Cardiac fibroblast (primary cell): ENCODE measurements around the gene H2AZ1.

Experiments
- DNase-seq, 2 donors: peaks; one replicate each; pipeline versions ENCODE4 v3.0.0 to v3.0.0-alpha.2; 2010; ENCODE audit warnings: low read depth in 2 of 2
- H3K4me3 ChIP-seq, 2 donors: replicated peaks in 1 of 2; 1 replicate in 1 of 2; 2 replicates in 1 of 2; pipeline ENCODE4 v1.5.1; 2011; ENCODE audit warnings: low read depth in 2 of 2, low read length in 2 of 2, mild to moderate bottlenecking in 2 of 2, moderate library complexity in 1 of 2
- TF ChIP-seq, protein P1 (sequence below): IDR thresholded peaks from one replicate; pipeline ENCODE4 v1.5.1; 2011; ENCODE audit warnings: low read depth, mild to moderate bottlenecking, low read length, inconsistent platforms

The H2AZ1 gene

DNA sequence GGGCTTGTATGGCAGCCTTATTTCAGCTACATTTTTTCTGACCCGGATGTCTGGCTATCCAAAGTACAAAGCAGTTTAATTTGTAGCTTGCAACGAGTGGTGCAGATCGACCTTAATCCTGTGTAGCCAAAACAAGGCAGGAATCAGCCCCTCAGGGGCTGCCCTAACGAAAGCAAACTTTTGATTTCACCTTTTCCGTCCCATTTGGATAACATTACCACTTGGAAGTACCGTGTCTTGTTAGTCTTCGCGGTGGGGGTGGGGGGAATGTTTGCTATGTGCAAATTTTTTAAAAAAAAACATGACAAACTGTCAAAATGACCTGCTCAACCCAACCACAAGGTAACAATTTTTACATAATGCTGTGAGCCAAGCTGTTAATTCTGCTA, 2.9 kb downstream of the H2AZ1 start:
- TF ChIP-seq, protein P1, sequence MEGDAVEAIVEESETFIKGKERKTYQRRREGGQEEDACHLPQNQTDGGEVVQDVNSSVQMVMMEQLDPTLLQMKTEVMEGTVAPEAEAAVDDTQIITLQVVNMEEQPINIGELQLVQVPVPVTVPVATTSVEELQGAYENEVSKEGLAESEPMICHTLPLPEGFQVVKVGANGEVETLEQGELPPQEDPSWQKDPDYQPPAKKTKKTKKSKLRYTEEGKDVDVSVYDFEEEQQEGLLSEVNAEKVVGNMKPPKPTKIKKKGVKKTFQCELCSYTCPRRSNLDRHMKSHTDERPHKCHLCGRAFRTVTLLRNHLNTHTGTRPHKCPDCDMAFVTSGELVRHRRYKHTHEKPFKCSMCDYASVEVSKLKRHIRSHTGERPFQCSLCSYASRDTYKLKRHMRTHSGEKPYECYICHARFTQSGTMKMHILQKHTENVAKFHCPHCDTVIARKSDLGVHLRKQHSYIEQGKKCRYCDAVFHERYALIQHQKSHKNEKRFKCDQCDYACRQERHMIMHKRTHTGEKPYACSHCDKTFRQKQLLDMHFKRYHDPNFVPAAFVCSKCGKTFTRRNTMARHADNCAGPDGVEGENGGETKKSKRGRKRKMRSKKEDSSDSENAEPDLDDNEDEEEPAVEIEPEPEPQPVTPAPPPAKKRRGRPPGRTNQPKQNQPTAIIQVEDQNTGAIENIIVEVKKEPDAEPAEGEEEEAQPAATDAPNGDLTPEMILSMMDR, result no peak
- DNase-seq, result no peak
- peak overlapping the region; percentile 61 to 79 for H3K4me3 ChIP-seq

DNA sequence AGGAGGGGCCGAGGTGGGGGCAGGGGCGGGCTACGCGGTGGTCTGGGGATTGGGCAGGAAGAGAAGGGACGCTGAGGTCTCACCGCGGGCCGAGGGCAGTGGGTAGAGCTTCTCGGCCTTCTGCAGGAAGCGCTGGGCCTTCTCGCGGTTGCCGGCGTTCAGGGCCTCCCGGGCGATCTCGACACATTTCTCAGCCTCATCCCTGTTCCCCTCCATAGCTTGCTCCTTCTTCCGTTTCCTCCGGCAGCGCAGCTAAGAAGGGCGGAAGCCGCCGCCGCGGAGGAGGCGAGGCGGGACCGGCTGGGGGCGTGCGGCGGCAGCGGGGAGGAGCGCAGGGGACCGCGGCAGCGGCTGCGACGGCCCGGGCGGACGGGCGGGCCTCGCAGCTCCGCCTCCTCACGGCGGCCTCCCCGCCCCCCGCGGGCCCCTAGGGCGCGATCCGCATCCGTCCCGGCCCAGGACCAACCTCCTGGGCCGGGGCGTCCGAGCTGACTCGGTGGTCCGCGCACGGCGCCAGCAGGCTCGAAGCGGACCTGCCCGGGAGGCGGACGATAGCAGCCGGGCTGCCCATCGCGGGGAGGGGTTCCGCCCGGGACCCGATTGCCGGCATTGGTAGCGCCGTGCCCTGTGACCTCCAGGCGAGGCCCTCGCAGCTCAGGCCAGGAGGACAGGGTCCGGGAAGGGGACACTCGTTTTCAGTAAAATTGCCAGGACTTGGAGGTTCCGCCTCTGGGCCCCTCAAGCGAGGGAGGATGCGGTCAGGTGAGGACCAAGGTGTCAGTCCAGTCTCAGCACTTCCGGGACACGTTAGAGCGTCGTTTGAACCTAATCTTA, 3.5 kb downstream of the H2AZ1 start, which contains the start of gene DNAJB14:
TSS of gene DNAJB14 (minus strand) at position 263 of the 834 bp plus-strand sequence. CDS start at position 216, 47 bp downstream.
- peak within 1 kb of the TSS; percentile 79 to 84 for H3K4me3 ChIP-seq
- peak; percentile 74 to 87 for DNase-seq
- TF ChIP-seq, protein P1, result no peak

DNA sequence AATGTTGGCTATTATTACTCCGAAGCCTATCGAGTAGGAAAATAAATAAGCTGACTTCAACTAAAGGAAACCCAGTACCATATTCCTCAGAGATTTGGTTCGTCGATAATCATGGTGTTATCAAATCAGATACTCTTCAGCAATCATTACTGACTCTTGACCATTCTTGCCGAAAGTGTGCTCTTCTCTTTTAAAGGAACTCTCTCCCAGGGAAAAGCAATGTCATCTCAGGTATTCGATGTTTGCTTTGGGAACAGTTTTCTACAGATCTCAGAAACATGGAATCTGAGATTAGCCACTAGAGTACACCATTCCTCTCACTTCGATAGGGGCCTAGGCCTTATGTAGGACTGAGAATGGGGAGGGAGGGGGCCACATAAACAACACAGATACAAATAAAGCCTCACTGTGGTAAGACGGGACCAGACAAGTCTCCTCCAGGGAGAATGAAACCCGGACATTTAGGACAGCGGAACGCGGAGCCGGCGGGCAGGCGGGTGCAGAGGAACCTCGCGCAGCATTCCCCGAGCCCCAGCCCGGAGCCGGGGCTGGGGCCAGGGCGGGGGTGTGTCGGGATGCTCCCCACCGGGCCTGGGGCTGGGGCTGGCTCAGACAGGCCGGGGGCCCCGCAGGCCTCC, 4.2 kb downstream of the H2AZ1 start:
- peak; percentile 35 to 39 for DNase-seq
- H3K4me3 ChIP-seq, result peak overlapping the region; percentile 79 to 84
- TF ChIP-seq, protein P1, result no peak

DNA sequence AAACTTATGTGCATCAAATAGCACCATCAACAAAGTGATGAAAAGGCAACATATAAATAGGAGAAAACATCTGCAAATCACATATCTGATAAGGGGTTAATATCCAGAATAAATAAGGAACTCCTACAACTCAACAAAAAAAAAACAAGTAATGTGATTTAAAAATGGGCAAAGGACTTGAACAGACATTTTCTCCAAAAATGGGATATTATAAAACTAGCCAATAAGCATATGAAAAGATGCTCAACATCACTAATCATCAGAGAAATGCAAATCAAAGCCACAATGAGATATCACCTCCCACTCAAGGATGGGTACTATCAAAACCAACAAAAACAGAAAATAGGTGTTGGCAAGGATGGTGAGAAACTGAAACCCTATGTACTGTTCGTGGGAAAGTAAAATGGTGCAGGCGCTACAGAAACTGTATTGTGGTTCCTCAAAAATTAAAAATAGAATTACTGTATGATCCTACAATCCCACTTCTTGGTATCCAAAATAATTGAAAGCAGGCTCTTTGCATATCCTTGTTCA, 6.1 kb downstream of the H2AZ1 start:
- no peak overlapping the region for H3K4me3 ChIP-seq
- no peak for DNase-seq
- TF ChIP-seq, protein P1, result no peak

DNA sequence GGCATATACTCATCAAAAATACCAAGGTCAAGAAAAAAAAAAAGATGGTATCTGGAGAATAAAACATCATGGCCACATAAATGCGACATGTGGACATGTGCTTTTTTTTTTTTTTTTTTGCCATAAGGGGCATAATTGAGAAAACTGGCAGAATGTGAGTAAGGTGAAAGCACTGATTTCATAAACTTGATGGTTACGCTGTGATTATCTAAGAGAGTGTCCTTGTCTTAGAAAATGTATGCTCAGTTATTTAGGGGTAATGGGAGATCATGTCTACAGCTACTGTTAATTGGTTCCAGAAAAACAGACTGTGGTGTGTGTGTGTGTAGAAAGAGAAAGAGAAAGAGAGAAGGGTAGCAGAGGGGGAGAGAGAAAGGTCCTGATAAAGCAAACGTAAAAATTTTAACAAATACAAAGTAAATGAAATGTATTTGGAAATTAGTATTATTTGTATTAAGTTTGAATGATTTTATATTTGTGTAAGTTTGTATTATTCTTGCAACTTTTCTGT, 11.8 kb downstream of the H2AZ1 start:
- TF ChIP-seq, protein P1, result no peak
- H3K4me3 ChIP-seq, result no peak overlapping the region
- no peak for DNase-seq

DNA sequence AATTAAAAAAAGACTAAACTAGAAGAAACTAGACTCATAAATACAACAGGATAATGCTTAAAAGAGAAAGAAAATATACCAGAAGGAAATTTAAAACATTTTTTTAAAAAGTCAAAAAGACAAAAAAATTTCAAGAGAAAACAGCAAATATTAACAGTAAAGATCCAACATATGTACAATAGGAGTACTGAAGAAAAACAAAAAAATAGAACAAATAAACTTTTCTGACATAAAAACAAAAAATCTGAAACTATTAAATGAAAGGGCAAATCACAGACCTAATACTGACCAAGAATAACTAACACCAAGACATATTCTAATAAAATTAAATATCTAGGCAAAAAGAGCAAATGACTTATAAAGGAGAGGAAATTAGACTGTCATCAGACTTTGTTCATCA, 15.2 kb downstream of the H2AZ1 start:
- TF ChIP-seq, protein P1, result no peak
- H3K4me3 ChIP-seq, result no peak overlapping the region
- peak in 1 of 2 donors; percentile 20 for DNase-seq
